PC-3 (cell line): ENCODE measurements around the gene N4BP3.

ENCODE experiments used
- EZH2 ChIP-seq: fragments of 300-600 bp; sonication (generic); IDR thresholded peaks from one replicate; pipeline ENCODE4 v1.6.1; 2017; ENCODE audit warnings: antibody characterized with exemption, mild to moderate bottlenecking, low read length; ENCODE audit not compliant: unreplicated experiment
- TF ChIP-seq, protein P1 (sequence below): fragments of 300-600 bp; sonication (generic); conservative IDR thresholded peaks from 2 replicates; pipeline ENCODE4 v1.5.1; 2017; ENCODE audit warnings: antibody characterized with exemption, low read depth, mild to moderate bottlenecking, low read length

DNA sequence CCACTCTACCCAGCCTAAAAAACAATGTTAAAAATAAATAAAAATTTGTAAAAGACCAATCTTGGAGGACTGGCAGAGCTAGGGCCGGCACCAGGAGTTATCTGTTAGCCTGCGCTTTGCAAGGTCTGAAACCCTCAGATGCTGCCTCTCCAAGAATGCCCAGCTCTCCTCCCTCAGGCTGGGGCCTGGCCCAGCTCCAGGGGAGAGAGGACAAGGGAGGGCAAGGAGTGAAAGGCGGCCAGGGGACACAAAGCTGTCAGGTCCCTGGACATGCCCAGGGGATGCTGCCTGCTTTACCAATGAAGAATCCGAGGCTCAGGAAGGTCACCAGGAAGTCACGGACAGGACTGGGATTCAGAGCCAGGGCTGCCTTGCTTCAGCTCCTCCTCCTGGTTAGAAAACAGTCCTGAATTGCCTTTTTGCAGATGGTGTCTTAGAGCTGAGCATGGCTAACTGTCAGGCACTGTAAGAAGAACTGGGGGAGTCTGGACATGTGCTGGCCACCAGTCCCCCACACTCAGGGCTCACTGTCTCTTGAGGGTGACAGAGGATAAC, 5.5 kb upstream of the N4BP3 start:
- TF ChIP-seq, protein P1, sequence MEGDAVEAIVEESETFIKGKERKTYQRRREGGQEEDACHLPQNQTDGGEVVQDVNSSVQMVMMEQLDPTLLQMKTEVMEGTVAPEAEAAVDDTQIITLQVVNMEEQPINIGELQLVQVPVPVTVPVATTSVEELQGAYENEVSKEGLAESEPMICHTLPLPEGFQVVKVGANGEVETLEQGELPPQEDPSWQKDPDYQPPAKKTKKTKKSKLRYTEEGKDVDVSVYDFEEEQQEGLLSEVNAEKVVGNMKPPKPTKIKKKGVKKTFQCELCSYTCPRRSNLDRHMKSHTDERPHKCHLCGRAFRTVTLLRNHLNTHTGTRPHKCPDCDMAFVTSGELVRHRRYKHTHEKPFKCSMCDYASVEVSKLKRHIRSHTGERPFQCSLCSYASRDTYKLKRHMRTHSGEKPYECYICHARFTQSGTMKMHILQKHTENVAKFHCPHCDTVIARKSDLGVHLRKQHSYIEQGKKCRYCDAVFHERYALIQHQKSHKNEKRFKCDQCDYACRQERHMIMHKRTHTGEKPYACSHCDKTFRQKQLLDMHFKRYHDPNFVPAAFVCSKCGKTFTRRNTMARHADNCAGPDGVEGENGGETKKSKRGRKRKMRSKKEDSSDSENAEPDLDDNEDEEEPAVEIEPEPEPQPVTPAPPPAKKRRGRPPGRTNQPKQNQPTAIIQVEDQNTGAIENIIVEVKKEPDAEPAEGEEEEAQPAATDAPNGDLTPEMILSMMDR = no peak
- TF ChIP-seq EZH2 = no peak
